ENCODE results near the gene OPA1. TPM values are rescaled to one million over a fixed set of nuclear protein-coding genes. Genes with fewer than 3 reads are reported as not detected.

OPA1 gene
- total RNA-seq, 4 donors from 2014 or later: 37.7 to 44.7 (median 40.4) TPM

- H3K4me1 ChIP-seq: no peaks in the 10 kb centered on the region
- H3K4me3 ChIP-seq: no peak overlapping the region
- TF ChIP-seq EP300 (IDR thresholded peaks at IDR 0.05) (no peak), CTCF (IDR thresholded peaks at IDR 0.05) (no peak), POLR2A (IDR thresholded peaks at IDR 0.05) (no peak)
- no peaks in the 10 kb centered on the region for H3K36me3 ChIP-seq
- no peaks in the 10 kb centered on the region for H3K27me3 ChIP-seq
- H3K27ac ChIP-seq: no peak overlapping the region
- no peak for DNase-seq (ENCODE audit: low spot score in 2 of 2)
- WGBS, 2 donors: 39 to 41% methylated on average over 4 of the region's 4 CpGs
- H3K9me3 ChIP-seq: peaks cover 0 to 14% (median 2%) of the 10 kb centered on the region in 4 donors
These were observed 44.6 kb upstream of the OPA1 start for GRCh38 chr3:193548406-193548805.

GRCh38 chr3:193552923-193553322 is 40.1 kb upstream of the OPA1 start:
- Histone ChIP-seq H3K9me3 (no peaks in the 10 kb centered on the region), H3K27ac (no peak overlapping the region), H3K27me3 (no peaks in the 10 kb centered on the region), H3K4me1 (no peaks in the 10 kb centered on the region), H3K4me3 (no peak overlapping the region), H3K36me3 (no peaks in the 10 kb centered on the region)
- no peak for DNase-seq (ENCODE audit: low spot score in 2 of 2)
- no peak for TF ChIP-seq CTCF (IDR thresholded peaks at IDR 0.05)
- 93 to 96% methylated on average over 1 of the region's 1 CpG for WGBS, 2 donors

- Histone ChIP-seq H3K36me3 (no peaks in the 10 kb centered on the region), H3K27me3 (no peaks in the 10 kb centered on the region), H3K4me3 (no peak overlapping the region), H3K9me3 (no peaks in the 10 kb centered on the region), H3K27ac (no peak overlapping the region), H3K4me1 (no peaks in the 10 kb centered on the region)
- WGBS, 2 donors: 78 to 91% methylated on average over 1 of the region's 1 CpG
- DNase-seq (ENCODE audit: low spot score in 2 of 2): no peak
- TF ChIP-seq POLR2A (IDR thresholded peaks at IDR 0.05) (no peak), EP300 (IDR thresholded peaks at IDR 0.05) (no peak), CTCF (IDR thresholded peaks at IDR 0.05) (no peak)
These were observed 39.4 kb upstream of the OPA1 start for GRCh38 chr3:193553586-193553985.

GRCh38 chr3:193554811-193555210 is 38.2 kb upstream of the OPA1 start, which contains the start of gene ATP13A4:
Gene ATP13A4 (minus strand): TSS chr3:193554895. CDS start chr3:193554799, 96 bp downstream.
- no peaks in the 10 kb centered on the region for H3K27me3 ChIP-seq
- no peak for DNase-seq (ENCODE audit: low spot score in 2 of 2)
- 49 to 58% methylated on average over 9 of the region's 9 CpGs for WGBS, 2 donors
- no peaks in the 10 kb centered on the region for H3K9me3 ChIP-seq
- TF ChIP-seq CTCF (IDR thresholded peaks at IDR 0.05) (no peak), EP300 (IDR thresholded peaks at IDR 0.05) (no peak), POLR2A (IDR thresholded peaks at IDR 0.05) (no peak)
- no peak within 1 kb of the TSS for H3K4me3 ChIP-seq
- no peaks in the 10 kb centered on the region for H3K36me3 ChIP-seq
- no peaks in the 10 kb centered on the region for H3K4me1 ChIP-seq
- no peak within 1 kb of the TSS for H3K27ac ChIP-seq

GRCh38 chr3:193556841-193557240 is 36.2 kb upstream of the OPA1 start:
- whole genome bisulfite sequencing, 2 donors: 47 to 54% methylated on average over 2 of the region's 2 CpGs

More at GRCh38 chr3:193556841-193557240, 36.2 kb upstream of the OPA1 start:
- Histone ChIP-seq H3K4me1 (no peaks in the 10 kb centered on the region), H3K27me3 (no peaks in the 10 kb centered on the region), H3K4me3 (no peak overlapping the region), H3K27ac (no peak overlapping the region), H3K9me3 (no peaks in the 10 kb centered on the region), H3K36me3 (no peaks in the 10 kb centered on the region)
- DNase-seq (ENCODE audit: low spot score in 2 of 2): no peak
- TF ChIP-seq EP300 (IDR thresholded peaks at IDR 0.05) (no peak), POLR2A (IDR thresholded peaks at IDR 0.05) (no peak), CTCF (IDR thresholded peaks at IDR 0.05) (no peak)
